A673 (cell line): Measurements from ENCODE around the gene TENM4.

Experiments
- CTCF ChIP-seq: fragments of 300-800, 200-600 bp; sonication (generic); conservative IDR thresholded peaks from 2 replicates; pipeline ENCODE4 v1.5.1; 2017; ENCODE audit warnings: low read depth, mild to moderate bottlenecking, antibody characterized with exemption, low read length, moderate library complexity, mixed read lengths
- EZH2 ChIP-seq: fragments of 200-600 bp; sonication (generic); IDR thresholded peaks from 2 replicates; pipeline ENCODE4 v1.6.1; 2017; ENCODE audit warnings: borderline replicate concordance, low read depth, mild to moderate bottlenecking, mixed read lengths, antibody characterized with exemption, low read length; ENCODE audit not compliant: poor library complexity, severe bottlenecking

GRCh38 chr11:79428406-79428805 is 12.4 kb downstream of the TENM4 start:
- no peak for TF ChIP-seq CTCF
- TF ChIP-seq EZH2, result no peak
